HuH-7.5 (cell line): ENCODE measurements around the gene BRIP1.
A peak's percentile ranks its signal among the peaks of the same experiment; 100 is the strongest.

ENCODE experiments used
- DNase-seq: peaks from one replicate; pipeline ENCODE4 v3.0.0; 2011; ENCODE audit warnings: low spot score

Gene BRIP1

GRCh38 chr17:61660746-61661485, 202.4 kb downstream of the BRIP1 start:
- DNase-seq: no peak

DNA sequence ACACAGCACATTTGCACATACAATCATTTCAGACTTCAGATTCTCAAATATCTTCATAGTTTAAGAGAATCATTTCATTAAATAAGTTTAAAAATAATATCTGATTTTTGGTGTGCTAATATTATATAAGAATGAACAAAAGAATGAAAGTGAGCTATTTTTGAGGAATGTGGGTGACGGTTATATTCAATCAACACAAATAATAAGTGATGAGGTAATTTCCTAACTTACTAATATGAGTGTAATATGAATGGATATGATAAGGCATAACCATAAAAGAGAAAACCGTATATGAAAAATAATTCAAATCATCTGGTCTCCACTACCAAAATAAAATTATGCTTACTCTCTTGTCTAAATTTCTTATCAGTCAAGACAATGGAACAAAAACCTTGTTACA, 203.9 kb downstream of the BRIP1 start:
- DNase-seq: no peak

GRCh38 chr17:61658183-61658582, 205.1 kb downstream of the BRIP1 start:
- no peak for DNase-seq

DNA sequence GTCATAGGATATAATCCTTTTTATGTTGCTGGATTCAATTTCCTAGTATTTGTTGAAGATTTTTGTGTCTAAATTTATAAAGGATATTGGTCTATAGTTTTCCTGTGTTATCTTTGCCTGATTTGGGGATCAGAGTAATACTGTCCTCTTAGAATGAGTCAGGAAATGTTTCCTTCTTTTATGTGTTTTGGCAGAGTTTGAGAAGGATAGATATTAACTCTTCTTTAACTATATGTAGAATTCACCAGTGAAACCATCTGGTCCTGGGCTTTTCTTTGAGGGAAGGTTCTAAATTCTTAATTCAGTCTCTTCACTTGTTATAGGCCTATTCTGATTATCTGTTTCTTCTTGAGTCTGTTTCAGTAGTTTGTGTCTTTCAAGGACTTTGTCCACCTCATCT, 206.0 kb downstream of the BRIP1 start:
- DNase-seq: no peak

- DNase-seq: no peak
These were observed 206.6 kb downstream of the BRIP1 start for GRCh38 chr17:61656721-61657217.

- DNase-seq: no peak
These were observed 212.6 kb downstream of the BRIP1 start for GRCh38 chr17:61650749-61651148.

DNA sequence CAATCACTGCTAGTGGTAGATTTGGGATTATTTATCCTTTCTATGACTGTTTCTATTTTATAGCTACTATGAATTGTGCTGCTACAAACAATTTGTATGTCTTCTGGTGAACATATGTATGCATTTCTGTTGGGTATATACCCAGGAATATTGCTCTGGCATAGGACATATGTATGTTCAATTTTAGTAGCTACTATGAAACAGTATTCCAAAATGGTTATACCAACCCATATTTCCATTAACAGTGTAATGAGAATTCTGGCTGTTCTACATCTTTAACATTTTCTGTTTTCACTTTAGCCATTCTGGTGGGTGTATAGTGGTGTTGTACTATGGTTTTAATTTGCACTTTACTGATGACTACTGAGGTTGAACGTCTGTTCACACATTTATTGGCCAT, 214.7 kb downstream of the BRIP1 start:
- DNase-seq: no peak

DNA sequence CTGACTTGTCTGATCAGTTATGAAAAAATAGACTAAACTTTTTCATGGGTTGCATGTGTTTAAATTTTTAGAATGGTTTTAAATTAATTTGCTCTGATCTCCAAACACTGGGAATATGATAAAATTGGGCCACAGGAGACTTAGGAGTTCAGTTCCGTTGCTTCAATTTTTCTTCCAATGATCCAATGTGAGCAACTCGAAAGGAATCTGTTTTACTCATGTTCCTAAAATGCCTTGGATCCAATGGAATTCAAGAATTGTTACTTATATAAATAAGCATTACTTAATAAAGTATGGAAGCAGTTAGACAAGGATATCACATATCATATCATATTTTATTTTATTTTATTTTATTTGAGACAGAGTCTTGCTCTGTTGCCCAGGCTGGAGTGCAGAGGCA, 216.3 kb downstream of the BRIP1 start:
- DNase-seq: no peak

- no peak for DNase-seq
These were observed 216.8 kb downstream of the BRIP1 start for GRCh38 chr17:61646482-61646881.

DNA sequence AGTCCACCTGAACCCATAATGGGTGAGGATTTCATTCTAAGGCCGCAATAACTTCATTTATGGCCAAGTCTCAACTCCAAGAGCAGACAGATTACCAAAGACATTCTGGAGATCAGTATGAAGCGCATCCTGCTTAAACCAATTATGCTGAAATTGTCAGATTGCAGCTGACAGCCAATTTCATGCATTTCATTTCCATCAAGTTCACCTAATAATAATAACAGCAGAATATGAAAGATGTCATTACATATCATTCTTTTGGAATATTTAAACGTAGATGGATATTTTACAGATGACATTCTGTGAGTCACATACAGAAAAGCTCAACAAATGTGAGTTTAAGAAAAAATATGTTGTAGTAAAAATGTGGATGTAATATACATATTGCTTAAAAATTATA, 217.4 kb downstream of the BRIP1 start:
- no peak for DNase-seq

DNA sequence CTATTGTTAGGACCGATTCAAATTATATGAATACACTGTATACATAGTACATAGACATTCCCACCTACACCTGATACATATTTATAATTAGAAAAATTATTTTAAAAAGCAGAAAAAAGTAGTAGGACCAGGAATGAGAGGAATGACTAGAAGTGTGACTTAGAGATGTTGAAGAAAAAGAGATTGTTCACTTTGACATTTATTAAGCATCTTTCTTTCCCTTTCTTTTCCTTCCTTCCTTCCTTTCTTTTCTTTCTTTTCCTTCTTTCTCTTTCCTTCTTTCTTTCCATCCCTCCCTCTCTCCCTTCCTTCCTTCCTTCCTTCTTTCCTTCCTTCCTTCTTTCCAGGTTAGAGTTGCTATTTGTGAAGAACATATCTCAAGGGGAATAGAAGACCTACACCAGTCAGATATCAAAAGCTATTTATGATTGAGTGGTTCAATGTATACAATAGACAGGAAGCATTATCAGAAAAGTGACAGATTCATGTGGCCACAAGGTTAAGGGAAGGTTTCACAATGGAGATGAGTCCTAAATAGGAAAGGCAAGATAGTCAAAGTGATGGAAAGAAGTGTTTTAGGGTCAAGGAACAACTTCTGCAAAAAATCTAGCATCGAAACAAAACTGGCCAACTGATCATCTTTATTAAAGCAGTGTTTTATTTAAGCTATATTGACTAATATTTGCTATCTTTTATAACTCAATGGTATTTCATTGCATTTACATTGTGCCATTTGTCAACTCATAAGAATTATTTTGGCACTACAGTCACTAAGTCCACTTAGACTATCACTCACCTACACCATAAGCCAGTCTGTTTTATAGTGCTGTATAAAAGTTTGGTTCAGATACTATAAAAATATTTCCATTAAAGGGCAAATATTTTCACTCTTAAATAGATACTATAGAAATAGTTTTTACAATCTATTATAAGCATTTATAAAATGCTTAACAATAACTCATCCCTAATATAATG, 218.2 kb downstream of the BRIP1 start:
- DNase-seq: no peak

GRCh38 chr17:61642768-61643167, 220.6 kb downstream of the BRIP1 start:
- no peak for DNase-seq

- no peak for DNase-seq
These were observed 221.6 kb downstream of the BRIP1 start for GRCh38 chr17:61641715-61642114.

GRCh38 chr17:61641084-61641483, 222.2 kb downstream of the BRIP1 start:
- no peak for DNase-seq

DNA sequence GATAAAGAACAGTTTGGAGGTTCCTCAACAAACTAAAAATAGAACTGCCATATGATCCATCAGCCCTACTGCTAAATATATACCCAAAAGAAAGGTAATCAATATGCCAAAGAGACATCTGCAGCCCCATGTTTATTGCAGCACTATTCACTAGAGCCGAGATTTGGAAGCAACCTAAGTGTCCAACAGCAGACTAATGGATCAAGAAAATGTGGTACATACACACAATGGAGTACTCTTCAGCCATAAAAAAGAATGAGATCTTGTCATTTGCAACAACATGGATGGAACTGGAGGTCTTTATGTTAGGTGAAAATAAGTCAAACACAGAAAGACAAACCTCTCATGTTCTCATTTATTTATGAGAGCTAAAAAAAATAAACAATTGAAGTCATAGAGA, 223.5 kb downstream of the BRIP1 start:
- no peak for DNase-seq

DNA sequence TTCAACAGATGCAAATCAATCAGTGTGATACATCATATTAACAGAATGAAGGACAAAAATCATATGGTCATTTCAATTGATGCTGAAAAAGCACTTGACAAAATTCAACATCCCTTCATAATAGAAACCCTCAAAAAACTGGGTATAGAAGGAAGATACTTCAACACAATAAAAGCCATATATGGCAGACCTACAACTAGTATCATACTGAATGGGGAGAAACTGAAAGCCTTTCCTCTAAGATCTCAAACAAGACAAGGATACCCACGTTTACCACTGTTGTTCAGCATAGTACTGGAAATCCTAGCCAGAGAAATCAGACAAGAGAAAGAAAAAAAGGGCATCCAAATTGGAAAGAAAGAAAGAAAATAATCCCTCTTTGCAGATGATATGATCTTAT, 225.2 kb downstream of the BRIP1 start:
- DNase-seq: no peak

DNA sequence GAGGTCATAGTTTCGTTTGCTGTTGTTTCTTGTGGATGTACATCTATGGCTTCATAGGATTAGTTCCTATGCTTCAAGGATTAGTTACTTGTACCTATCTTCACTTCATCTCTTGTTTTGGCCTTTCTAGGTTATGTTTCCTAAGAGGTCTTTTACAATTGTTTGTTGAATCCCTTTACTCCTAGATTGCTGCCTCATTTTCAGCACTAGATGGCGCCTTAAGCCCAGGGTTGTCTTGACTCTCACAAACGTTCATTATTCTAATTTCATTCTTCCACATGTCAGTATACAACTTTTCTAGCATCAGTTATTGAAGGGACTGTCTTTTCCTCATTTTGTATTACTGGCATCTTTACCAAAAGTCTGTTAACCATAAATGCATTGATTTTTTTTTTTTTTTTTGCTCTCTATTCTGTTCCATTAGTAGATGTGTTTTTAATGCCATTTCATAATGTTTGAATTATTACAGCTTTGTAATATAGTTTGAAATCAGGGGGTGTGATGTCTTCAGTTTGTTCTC, 227.4 kb downstream of the BRIP1 start:
- DNase-seq: peak; percentile 62

DNA sequence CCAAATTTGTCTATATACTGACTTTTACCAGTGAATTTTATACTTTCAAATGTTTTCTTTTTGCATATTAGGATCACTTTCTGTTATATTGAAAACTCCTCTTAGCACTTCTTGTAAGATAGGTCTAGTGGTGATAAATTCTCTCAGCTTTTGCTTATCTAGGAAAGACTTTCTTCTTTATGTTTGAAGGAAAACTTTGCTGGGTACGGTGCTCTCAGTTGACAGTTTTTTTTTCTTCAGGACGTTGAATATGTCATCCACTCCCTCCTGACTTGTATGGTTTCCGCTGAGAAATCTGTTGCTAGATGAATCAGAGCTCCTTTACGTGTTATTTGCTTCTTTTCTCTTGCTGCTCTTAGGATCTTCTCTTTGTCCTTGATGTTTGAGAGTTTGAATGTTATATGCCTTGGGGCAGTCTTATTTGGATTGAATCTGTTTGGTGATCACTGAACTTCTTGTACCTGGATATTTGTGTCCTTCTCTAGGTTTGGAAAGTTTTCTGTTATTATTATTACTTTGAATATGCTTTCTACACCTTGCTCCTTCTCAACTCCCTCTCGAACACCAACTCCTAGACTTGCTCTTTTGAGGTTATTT, 228.3 kb downstream of the BRIP1 start:
- DNase-seq: no peak

DNA sequence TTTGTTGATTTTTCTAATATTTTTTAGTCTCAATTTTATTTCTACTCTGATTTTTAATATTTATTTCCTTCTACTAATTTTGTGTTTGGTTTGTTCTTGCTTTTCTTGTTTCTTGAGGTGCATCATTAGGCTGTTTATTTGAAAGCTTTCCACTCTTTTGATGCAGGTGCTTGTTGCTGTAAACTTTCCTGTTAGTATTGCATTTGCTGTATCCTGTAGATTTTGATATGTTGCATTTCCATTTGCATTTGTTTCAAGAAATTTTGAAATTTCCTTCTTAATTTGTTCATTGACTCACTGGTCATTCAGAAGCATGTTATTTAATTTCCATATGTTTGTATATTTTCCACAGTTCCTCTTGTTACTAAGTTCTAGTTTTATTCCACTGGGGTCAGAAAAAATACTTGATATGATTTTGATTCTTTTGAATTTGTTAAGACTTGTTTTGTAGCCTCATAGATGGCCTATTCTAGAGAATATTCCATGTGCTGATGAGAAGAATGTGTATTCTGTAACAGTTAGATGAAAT, 229.3 kb downstream of the BRIP1 start:
- no peak for DNase-seq

DNA sequence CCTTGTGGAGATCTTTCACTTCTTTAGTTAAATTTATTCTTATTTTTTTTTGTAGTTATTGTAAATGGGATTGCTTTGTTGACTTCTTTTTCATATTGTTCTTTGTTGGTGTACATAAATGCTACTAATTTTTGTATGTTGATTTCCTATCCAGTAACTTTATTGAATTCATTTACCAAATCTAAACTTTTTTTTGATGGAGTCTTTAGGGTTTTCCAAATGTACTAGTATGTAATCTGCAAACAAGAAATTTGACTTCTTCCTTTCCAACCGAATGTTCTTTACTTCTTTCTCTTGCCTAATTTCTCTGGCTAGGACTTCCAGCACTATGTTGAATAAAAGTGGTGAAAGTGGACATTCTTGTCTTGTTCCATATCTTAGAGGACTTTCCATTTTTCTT, 230.5 kb downstream of the BRIP1 start:
- no peak for DNase-seq

GRCh38 chr17:61631800-61632199, 231.5 kb downstream of the BRIP1 start:
- DNase-seq: no peak
